ENCODE results near the gene MSANTD3. TPM values are rescaled to one million over a fixed set of nuclear protein-coding genes. Genes with fewer than 3 reads are reported as not detected.

The MSANTD3 gene
- polyA plus RNA-seq, 1 donor = 15.1 TPM

GRCh38 chr9:100465274-100465673, 38.3 kb downstream of the MSANTD3 start:
- DNase-seq = no peak
- no peaks in the 10 kb centered on the region for H3K9me3 ChIP-seq (ENCODE audit: control insufficient read depth, low read depth, low read length)
- no CpG with 5 or more reads among the region's 2 CpGs for WGBS (ENCODE audit: insufficient coverage, low lambda C conversion rate)
- no peaks in the 10 kb centered on the region for H3K36me3 ChIP-seq (ENCODE audit: control insufficient read depth, insufficient read depth, low read length)
- H3K4me3 ChIP-seq (ENCODE audit: low read length) = no peak overlapping the region
- H3K4me1 ChIP-seq (ENCODE audit: control insufficient read depth, insufficient read depth, low read length) = no peaks in the 10 kb centered on the region
- H3K27ac ChIP-seq (ENCODE audit: low read length) = no peak overlapping the region
- H3K27me3 ChIP-seq (ENCODE audit: control insufficient read depth, insufficient read depth, low read length) = peaks cover 2% of the 10 kb centered on the region

GRCh38 chr9:100465761-100466160, 38.8 kb downstream of the MSANTD3 start:
- Histone ChIP-seq H3K36me3 (ENCODE audit: control insufficient read depth, insufficient read depth, low read length) (no peaks in the 10 kb centered on the region), H3K9me3 (ENCODE audit: control insufficient read depth, low read depth, low read length) (no peaks in the 10 kb centered on the region), H3K27ac (ENCODE audit: low read length) (no peak overlapping the region), H3K4me1 (ENCODE audit: control insufficient read depth, insufficient read depth, low read length) (no peaks in the 10 kb centered on the region), H3K27me3 (ENCODE audit: control insufficient read depth, insufficient read depth, low read length) (peaks cover 2% of the 10 kb centered on the region), H3K4me3 (ENCODE audit: low read length) (no peak overlapping the region)
- DNase-seq = no peak
- WGBS (ENCODE audit: insufficient coverage, low lambda C conversion rate) = no CpG with 5 or more reads among the region's 1 CpG

- no peak for DNase-seq
- Histone ChIP-seq H3K9me3 (ENCODE audit: control insufficient read depth, low read depth, low read length) (no peaks in the 10 kb centered on the region), H3K4me3 (ENCODE audit: low read length) (no peak overlapping the region), H3K36me3 (ENCODE audit: control insufficient read depth, insufficient read depth, low read length) (no peaks in the 10 kb centered on the region), H3K27me3 (ENCODE audit: control insufficient read depth, insufficient read depth, low read length) (peaks cover 2% of the 10 kb centered on the region), H3K4me1 (ENCODE audit: control insufficient read depth, insufficient read depth, low read length) (no peaks in the 10 kb centered on the region), H3K27ac (ENCODE audit: low read length) (no peak overlapping the region)
- 80% methylated on average over 1 of the region's 2 CpGs for WGBS (ENCODE audit: insufficient coverage, low lambda C conversion rate)
These were observed 39.4 kb downstream of the MSANTD3 start for GRCh38 chr9:100466171-100466828.

DNA sequence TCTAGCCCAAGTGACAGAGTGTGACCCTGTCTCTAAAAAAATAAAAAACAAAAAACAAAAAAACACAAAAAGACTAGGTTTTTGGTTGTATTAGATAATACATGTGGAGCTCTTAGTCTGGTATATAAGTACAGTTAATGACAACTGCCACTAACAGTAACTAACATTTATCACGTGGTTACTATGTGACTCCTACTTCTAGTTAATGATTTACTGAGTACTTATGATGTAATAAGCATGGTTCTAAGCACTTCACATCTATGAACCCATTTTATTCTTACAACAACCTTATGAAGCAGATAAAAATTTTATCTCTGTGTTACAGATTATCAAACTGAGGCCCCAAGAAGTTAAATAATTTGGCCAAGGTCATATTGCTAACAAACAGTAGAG, 39.9 kb downstream of the MSANTD3 start:
- Histone ChIP-seq H3K9me3 (ENCODE audit: control insufficient read depth, low read depth, low read length) (no peaks in the 10 kb centered on the region), H3K27ac (ENCODE audit: low read length) (no peak overlapping the region), H3K4me1 (ENCODE audit: control insufficient read depth, insufficient read depth, low read length) (no peaks in the 10 kb centered on the region), H3K4me3 (ENCODE audit: low read length) (no peak overlapping the region), H3K36me3 (ENCODE audit: control insufficient read depth, insufficient read depth, low read length) (no peaks in the 10 kb centered on the region), H3K27me3 (ENCODE audit: control insufficient read depth, insufficient read depth, low read length) (peaks cover 5% of the 10 kb centered on the region)
- no CpG with 5 or more reads among the region's 1 CpG for WGBS (ENCODE audit: insufficient coverage, low lambda C conversion rate)
- peak in 1 of 2 donors; percentile 42 for DNase-seq

DNA sequence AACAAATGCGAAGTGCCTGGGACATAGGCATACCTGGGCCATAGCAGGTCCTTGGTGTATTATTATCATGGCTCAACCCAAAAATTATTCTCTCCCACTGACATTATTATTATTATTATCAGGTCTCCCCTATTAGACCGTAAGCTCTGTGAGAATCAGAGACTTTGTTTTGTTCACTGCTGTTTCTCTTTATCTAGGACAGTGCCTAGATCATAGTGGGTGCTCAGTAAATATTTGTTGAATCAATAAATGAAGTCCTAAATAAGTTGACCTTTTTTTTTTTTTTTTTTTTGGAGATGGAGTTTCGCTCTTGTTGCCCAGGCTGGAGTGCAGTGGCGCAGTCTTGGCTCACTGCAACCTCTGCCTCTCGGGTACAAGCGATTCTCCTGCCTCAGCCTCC, 41.1 kb downstream of the MSANTD3 start:
- WGBS (ENCODE audit: insufficient coverage, low lambda C conversion rate) = no CpG with 5 or more reads among the region's 6 CpGs
- H3K4me1 ChIP-seq (ENCODE audit: control insufficient read depth, insufficient read depth, low read length) = no peaks in the 10 kb centered on the region
- no peaks in the 10 kb centered on the region for H3K9me3 ChIP-seq (ENCODE audit: control insufficient read depth, low read depth, low read length)
- no peak for DNase-seq
- no peaks in the 10 kb centered on the region for H3K36me3 ChIP-seq (ENCODE audit: control insufficient read depth, insufficient read depth, low read length)
- peaks cover 8% of the 10 kb centered on the region for H3K27me3 ChIP-seq (ENCODE audit: control insufficient read depth, insufficient read depth, low read length)
- H3K4me3 ChIP-seq (ENCODE audit: low read length) = no peak overlapping the region
- H3K27ac ChIP-seq (ENCODE audit: low read length) = no peak overlapping the region

DNA sequence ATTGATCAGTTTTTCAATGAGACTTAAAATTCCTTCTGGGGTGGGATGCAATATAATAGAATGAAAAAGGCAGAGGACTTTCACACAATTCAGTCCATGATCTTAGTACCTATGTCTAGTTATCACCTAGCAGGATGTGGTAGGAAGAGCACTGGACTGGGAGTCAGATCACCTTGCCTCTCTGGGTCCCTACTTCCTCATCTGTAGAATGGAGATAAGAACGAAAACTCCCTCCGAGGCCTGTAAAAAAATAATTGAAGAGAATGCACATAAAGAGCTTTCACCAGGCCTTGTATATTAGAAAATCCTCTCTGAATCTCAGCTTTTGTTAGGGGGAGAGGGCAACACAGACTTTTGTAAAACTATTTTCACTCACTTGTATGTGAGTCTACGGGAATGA, 45.3 kb downstream of the MSANTD3 start:
- Histone ChIP-seq H3K27ac (ENCODE audit: low read length) (no peak overlapping the region), H3K27me3 (ENCODE audit: control insufficient read depth, insufficient read depth, low read length) (peaks cover 29% of the 10 kb centered on the region), H3K36me3 (ENCODE audit: control insufficient read depth, insufficient read depth, low read length) (no peaks in the 10 kb centered on the region), H3K4me3 (ENCODE audit: low read length) (no peak overlapping the region), H3K9me3 (ENCODE audit: control insufficient read depth, low read depth, low read length) (no peaks in the 10 kb centered on the region), H3K4me1 (ENCODE audit: control insufficient read depth, insufficient read depth, low read length) (peaks cover 3% of the 10 kb centered on the region)
- no CpG with 5 or more reads among the region's 3 CpGs for WGBS (ENCODE audit: insufficient coverage, low lambda C conversion rate)
- DNase-seq = no peak

DNA sequence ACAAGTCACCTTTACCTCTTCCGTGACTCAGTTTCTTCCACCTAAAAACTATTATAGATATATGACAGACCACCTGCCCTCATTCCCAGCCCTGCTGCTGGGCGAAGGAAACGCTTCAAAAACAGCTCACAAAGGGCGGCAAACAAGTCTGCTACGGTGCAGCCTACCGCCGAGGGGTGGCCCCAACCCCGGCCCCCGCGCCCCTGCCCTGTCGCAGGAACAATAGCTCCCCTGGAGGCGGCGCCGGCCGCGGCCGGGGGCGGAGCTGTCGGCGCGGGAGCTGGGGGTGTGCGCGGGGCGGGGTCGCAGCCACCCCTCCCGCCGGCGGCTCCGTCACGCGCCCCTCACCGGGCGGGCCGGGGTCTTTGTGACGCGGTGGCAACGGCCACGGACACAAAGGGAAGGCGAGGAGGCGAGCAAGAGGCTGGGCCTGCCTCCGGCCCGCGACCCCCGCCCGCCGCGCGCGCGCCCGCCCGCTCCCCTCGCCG, 45.9 kb downstream of the MSANTD3 start, which contains the start of gene TMEFF1:
Gene TMEFF1 (plus strand): TSS at position 362 of the 488 bp plus-strand sequence. CDS start 396 bp downstream, outside the sequence.
- H3K27ac ChIP-seq (ENCODE audit: low read length) = no peak within 1 kb of the TSS
- H3K4me1 ChIP-seq (ENCODE audit: control insufficient read depth, insufficient read depth, low read length) = peaks cover 3% of the 10 kb centered on the region
- DNase-seq = peak; percentile 33 to 41
- no peaks in the 10 kb centered on the region for H3K36me3 ChIP-seq (ENCODE audit: control insufficient read depth, insufficient read depth, low read length)
- H3K27me3 ChIP-seq (ENCODE audit: control insufficient read depth, insufficient read depth, low read length) = peaks cover 29% of the 10 kb centered on the region
- H3K4me3 ChIP-seq (ENCODE audit: low read length) = peak within 1 kb of the TSS; percentile 48
- no CpG with 5 or more reads among the region's 54 CpGs for WGBS (ENCODE audit: insufficient coverage, low lambda C conversion rate)
- no peaks in the 10 kb centered on the region for H3K9me3 ChIP-seq (ENCODE audit: control insufficient read depth, low read depth, low read length)

- Histone ChIP-seq H3K4me3 (ENCODE audit: low read length) (peak overlapping the region; percentile 48), H3K27me3 (ENCODE audit: control insufficient read depth, insufficient read depth, low read length) (peaks cover 29% of the 10 kb centered on the region), H3K9me3 (ENCODE audit: control insufficient read depth, low read depth, low read length) (no peaks in the 10 kb centered on the region), H3K4me1 (ENCODE audit: control insufficient read depth, insufficient read depth, low read length) (peaks cover 3% of the 10 kb centered on the region), H3K27ac (ENCODE audit: low read length) (no peak overlapping the region), H3K36me3 (ENCODE audit: control insufficient read depth, insufficient read depth, low read length) (no peaks in the 10 kb centered on the region)
- WGBS (ENCODE audit: insufficient coverage, low lambda C conversion rate) = no CpG with 5 or more reads among the region's 108 CpGs
- DNase-seq = peak; percentile 5 to 43
These were observed 46.5 kb downstream of the MSANTD3 start for GRCh38 chr9:100473276-100474081.

DNA sequence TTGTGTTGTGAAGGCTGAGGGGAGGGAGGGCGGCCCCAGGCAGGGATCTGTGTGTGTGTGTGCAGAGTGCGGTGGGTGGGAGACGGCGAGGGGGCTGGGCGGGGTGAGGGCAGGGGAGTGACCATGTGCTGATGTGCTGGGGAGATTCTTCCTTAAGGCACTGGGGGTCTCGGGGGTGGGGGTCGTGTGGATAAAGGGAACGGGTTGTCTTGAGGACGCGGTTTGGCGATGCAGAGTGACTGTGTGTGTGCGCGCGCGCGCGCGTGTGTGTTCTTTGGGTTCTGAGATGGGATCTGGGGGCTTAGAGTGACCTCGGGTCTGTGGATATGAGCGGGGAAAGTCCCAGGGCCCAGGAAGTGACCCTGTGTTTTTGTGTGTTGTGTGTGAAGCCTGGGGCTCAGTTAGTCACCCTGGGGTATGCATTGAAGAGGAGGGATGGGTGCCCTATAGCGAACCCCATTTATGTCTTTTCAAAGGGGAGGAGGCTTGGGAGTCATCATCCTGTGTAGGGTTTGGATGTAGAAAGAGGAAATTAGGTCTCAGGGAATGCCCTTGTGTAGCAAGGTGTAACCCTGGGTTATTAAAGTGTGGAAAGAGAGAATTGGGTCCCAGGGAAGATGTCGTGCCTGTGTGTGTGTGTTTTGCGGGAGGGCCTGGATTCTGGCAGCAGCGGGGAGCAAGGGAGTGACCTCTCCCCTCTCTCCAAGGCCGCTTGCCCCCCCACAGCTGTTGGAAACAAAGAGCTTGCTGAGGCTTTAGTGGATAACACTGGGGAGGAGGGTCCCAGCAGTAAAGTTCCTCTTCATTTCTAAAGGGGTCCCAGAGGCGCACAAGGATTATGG, 47.4 kb downstream of the MSANTD3 start:
- Histone ChIP-seq H3K9me3 (ENCODE audit: control insufficient read depth, low read depth, low read length) (no peaks in the 10 kb centered on the region), H3K27me3 (ENCODE audit: control insufficient read depth, insufficient read depth, low read length) (peaks cover 29% of the 10 kb centered on the region), H3K4me3 (ENCODE audit: low read length) (peak overlapping the region; percentile 21), H3K4me1 (ENCODE audit: control insufficient read depth, insufficient read depth, low read length) (peaks cover 3% of the 10 kb centered on the region), H3K27ac (ENCODE audit: low read length) (no peak overlapping the region), H3K36me3 (ENCODE audit: control insufficient read depth, insufficient read depth, low read length) (no peaks in the 10 kb centered on the region)
- peak; percentile 5 to 21 for DNase-seq
- no CpG with 5 or more reads among the region's 26 CpGs for WGBS (ENCODE audit: insufficient coverage, low lambda C conversion rate)

- peaks cover 27% of the 10 kb centered on the region for H3K27me3 ChIP-seq (ENCODE audit: control insufficient read depth, insufficient read depth, low read length)
- WGBS (ENCODE audit: insufficient coverage, low lambda C conversion rate) = 93% methylated on average over 2 of the region's 4 CpGs
- H3K4me1 ChIP-seq (ENCODE audit: control insufficient read depth, insufficient read depth, low read length) = peaks cover 3% of the 10 kb centered on the region
- no peak overlapping the region for H3K27ac ChIP-seq (ENCODE audit: low read length)
- H3K4me3 ChIP-seq (ENCODE audit: low read length) = no peak overlapping the region
- H3K36me3 ChIP-seq (ENCODE audit: control insufficient read depth, insufficient read depth, low read length) = no peaks in the 10 kb centered on the region
- no peaks in the 10 kb centered on the region for H3K9me3 ChIP-seq (ENCODE audit: control insufficient read depth, low read depth, low read length)
- no peak for DNase-seq
These were observed 48.0 kb downstream of the MSANTD3 start for GRCh38 chr9:100474924-100475276.
